NCI-H2227 (cell line): ENCODE measurements around the gene THADA.
A peak's percentile ranks its signal among the peaks of the same experiment; 100 is the strongest.

ENCODE experiments used
- DNase-seq: peaks from one replicate; lab custom pipeline; 2025; ENCODE audit not compliant: unreplicated experiment; lab: John Stamatoyannopoulos, UW

Gene THADA

GRCh38 chr2:43226558-43226954 lies 369.3 kb downstream of the THADA start, which contains the start of gene ZFP36L2:
Gene ZFP36L2, minus strand, starts transcription at chr2:43226606. Its CDS starts 291 bp downstream, at chr2:43226315.
- peak; percentile 98 for DNase-seq

DNA sequence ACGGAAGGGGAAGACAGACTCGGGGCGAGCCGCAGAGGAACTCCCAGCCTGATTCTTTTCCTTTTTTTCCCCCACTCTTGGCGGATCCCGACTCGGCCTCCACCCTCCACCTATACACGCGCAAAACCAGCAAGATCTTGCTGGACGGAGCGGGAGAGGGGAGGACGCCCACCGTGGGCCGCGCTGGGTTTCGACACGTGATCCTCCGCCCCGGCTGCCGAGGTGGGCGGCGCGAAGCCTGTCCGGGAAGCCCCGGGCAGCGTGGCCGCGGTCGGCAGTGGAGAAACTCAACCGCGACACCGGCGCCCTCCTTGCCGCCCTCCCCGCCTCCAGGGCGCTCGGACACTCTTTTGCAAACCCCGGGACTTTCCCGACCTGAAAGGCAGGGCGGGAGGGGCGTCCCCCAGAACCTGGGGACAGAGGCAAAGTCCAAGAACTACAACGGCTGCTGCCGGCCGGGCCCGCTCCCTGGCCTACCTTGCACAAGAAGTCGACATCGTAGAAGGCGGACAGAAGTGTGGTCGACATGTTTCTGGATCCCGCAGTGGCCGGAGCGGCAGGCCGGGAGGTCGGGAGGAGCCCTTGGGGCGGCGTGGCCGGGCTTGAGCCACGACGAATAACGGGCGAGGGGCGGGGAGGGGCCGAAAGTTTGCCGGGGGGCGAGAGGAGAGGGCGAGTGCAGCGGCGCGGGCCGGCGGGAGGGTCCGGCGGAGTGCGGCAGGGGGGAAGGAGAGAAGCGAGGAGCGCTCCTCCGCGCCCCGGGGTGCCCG lies 369.9 kb downstream of the THADA start:
- peak; percentile 82 for DNase-seq

DNA sequence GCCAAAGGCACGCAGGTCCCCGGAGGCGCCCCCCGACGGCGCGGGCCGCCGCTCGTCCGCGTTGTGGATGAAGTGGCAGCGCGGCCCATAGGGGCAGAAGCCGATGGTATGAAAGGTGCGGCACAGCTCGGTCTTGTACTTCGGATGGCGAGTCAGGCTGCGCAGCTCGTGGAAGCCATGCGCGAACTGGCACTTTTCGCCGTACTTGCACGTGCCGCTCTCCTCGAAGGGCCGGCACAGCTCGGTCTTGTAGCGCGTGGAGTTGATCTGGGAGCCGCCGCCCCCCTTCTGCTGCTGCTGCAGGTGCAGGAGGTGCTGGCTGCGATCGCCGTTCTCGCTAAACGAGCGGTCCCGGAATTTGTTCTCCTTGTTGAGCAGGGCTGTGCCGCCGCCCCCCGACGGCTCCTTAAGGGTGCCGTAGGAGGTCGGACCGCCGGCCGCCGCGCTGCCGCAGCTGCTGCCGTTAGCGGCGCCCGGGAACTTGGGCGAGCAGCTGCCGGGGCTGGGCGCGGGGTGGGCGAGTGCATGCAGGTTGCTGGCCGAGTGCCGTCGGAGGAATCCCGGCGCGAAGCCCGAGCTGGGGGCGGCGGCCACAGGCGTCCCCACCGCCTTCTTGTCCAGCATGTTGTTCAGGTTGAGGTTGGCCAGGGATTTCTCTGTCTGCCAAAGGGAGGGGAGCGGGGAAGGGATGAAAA lies 370.6 kb downstream of the THADA start:
- peak; percentile 67 for DNase-seq

DNA sequence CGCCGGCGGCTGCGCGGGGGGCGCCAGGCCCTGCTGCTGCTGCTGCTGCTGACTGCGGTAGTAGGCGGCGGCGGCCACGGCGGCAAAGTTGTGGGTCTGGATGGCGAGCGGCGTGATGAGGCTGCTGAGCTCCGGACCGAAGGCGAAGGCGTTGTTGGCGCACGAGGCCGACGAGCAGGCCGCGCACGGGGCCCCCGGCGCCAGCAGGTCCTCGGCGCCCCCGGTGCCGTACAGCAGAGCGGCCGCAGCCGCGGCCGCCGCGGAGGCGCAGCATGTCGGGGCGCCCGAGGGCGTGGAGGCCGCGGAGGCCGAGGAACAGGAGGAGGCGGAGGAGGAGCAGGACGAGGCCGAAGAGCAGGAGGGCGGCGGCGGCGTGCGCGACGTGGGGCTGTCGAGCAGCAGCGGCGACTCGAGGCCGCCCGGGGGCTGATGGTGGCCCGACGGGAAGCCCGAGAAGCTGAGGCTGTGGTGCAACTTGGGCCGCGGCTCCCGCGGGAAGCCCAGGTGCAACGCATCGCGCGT lies 371.2 kb downstream of the THADA start:
- DNase-seq, result no peak

GRCh38 chr2:43224131-43224570 lies 371.7 kb downstream of the THADA start:
- no peak for DNase-seq

DNA sequence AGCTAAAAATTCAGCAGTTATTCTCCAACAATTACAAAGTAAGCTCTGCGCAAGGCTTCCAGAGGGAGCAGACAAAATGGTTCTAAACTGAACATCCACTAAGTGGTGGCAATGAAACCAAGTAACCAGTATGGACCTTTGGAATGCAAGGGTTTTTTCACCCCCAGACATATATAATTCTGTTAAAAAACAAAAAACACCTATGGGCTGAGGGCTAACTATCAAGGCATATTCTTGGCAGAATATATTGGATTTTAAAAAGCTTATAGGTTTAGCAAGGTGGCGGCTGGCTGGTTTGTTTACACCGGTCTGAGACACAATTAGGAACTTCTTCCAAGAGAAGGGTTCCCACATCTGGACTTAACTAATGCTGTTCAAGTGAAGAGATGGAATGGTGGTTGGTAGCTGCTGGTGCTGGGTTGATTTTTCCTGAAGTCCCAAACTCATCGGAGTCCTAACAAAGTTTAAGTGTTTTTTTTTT lies 372.3 kb downstream of the THADA start:
- DNase-seq, result no peak

- DNase-seq, result no peak
Measured at GRCh38 chr2:43222475-43223309, 373.1 kb downstream of the THADA start.

GRCh38 chr2:43221763-43222474 lies 373.9 kb downstream of the THADA start:
- DNase-seq, result peak; percentile 96

- peak; percentile 40 for DNase-seq
Measured at GRCh38 chr2:43221124-43221762, 374.6 kb downstream of the THADA start.

- DNase-seq, result no peak
Measured at GRCh38 chr2:43220760-43221123, 375.1 kb downstream of the THADA start.

DNA sequence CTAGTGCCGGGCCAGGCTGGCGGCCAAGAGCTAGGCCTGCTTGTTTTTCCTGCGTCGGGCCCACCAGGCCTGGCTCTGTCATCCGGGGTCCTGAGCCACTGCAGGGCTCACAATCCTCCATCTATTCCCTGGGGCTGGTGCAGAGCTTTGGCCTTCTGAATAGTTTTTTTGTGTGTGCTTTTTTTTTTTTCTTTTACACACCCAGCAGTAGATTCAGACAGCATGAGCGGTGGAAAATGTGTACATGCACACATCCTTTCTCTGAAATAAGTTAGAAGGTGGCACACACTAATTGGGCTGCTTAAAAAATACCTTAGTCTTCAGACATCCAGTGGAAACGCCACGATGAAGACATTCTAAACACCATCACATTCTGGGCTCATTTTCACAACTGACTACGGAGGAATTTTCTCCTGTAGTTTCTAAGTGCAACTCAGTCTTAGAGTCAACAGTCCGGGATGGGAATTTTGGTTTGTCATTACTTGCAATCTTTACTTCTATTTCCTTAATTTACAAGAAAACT lies 375.5 kb downstream of the THADA start:
- DNase-seq, result no peak

GRCh38 chr2:43219383-43220228 lies 376.2 kb downstream of the THADA start:
- DNase-seq, result peak; percentile 76

GRCh38 chr2:43218702-43219382 lies 377.0 kb downstream of the THADA start:
- peak; percentile 49 for DNase-seq

DNA sequence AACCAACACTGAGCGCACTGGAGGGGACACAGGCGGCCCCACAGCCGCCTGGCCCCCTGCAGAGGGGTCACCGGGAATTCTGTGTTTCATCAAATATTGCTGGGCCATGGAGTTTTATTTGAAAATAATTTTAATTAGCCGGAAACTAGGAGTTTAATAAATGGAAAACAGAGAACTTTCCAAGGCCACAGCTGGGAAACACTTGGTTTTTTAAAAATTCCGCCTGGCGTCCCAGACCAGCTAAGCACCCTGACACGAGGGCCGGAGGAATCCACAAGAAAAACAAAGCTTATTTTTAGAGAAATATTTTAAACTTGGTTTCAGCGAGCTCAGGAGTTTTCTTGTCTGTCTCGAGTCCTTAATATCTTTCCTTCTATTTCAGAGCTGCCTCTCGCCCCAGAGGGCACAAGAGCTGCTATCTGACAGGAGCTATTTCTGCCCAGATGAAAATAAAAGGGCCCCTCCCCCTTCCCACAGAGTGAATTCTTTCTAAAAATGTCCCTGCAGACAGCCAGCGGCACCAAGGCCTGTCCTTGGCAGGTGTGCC lies 377.6 kb downstream of the THADA start:
- DNase-seq, result peak; percentile 49

GRCh38 chr2:43217228-43218154 lies 378.3 kb downstream of the THADA start:
- DNase-seq, result peak; percentile 39

DNA sequence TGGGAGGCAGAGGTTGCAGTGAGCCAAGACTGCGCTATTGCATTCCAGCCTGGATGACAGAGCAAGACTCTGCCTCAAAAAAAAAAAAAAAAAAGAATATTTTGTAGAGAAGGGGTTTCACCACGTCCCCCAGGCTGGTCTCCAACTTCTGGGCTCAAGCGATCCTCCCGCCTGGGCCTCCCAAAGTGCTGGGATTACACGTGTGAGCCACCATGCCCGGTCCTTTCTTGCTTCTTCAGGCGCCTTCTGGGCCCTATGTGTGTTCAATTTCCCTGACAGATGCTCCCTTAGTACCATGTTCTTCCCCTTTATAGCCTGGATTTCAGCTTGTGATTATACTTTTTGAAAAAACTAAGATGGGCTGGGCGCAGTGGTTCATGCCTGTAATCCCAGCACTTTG lies 379.2 kb downstream of the THADA start:
- no peak for DNase-seq
